Aortic smooth muscle cell (primary cell): ENCODE data around the gene IL9. TPM values are rescaled to one million over a fixed set of nuclear protein-coding genes. Genes with fewer than 3 reads are reported as not detected.

ENCODE experiments used
- total RNA-seq: library from RNA; depleted of rRNA; stranded (reverse); fragments of >200 nt; gene quantifications from 2 replicates; pipeline ENCODE4 v1.2.3, GENCODE V29; 2014

IL9 gene
- total RNA-seq: not detected in 2 replicates

DNA sequence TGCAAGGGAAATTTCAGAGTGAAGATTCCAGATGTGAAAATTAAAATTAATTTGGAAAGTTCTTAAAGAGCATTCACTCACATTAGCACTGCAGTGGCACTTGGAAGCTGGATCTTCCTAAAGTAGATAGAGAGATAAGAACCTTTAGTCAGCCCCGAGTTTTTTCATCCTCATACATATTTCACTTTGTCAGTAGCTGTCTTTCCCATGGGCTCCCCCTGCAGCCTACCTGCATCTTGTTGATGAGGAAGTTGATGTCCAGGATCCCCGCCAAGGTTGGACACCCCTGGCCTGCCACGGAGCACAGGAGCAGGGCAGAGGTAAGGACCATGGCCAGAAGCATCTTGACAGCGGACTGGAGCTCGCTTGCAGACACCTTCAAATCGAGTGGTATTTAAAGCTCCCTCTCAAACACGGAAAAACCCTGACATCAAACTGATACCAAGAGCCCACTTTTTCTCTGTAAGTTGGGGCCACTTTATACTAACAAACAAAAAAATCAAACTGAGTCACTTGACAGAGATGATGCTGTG is at the start of gene IL9:
Gene IL9, minus strand, starts transcription at position 368 of the 533 bp plus-strand sequence. Its CDS starts 25 bp downstream, at position 343.

Other genes starting within 250 kb of the IL9 start
- gene SLC25A48, start 61.2 kb downstream of the IL9 start, total RNA-seq: not detected in 2 replicates
- not detected in 2 replicates for gene LECT2, start 59.1 kb upstream of the IL9 start, total RNA-seq
- gene TGFBI, start 133.1 kb upstream of the IL9 start, total RNA-seq: 483 and 730 TPM in 2 replicates
- 38.8 and 40.2 TPM in 2 replicates for gene SMAD5, start 237.0 kb upstream of the IL9 start, total RNA-seq